Aorta (tissue), 5 donors: ENCODE measurements around the gene CCDC59. TPM values are rescaled to one million over a fixed set of nuclear protein-coding genes. Genes with fewer than 3 reads are reported as not detected.

Experiments
- ATAC-seq: fragments of 200-7000 bp; cut with Tn5 transposase; one replicate; pipeline ENCODE4 v1.9.1; 2022; ENCODE audit warnings: moderate library complexity; ENCODE audit not compliant: low FRiP score
- DNase-seq, 2 donors: peaks; one replicate each; pipeline ENCODE4 v3.0.0-alpha.2; 2020
- H3K27ac ChIP-seq, 2 donors: one replicate each; pipeline ENCODE4 v1.5.1; 2013; ENCODE audit warnings: low read length in 2 of 2, mild to moderate bottlenecking in 2 of 2, moderate library complexity in 2 of 2, control low read depth in 1 of 2, inconsistent platforms in 1 of 2, low read depth in 1 of 2
- H3K27me3 ChIP-seq, 2 donors: one replicate each; pipeline ENCODE4 v1.6.1; 2013; ENCODE audit warnings: control low read depth in 1 of 2, low read length in 1 of 2, mild to moderate bottlenecking in 1 of 2, moderate library complexity in 1 of 2; ENCODE audit not compliant: insufficient read depth in 2 of 2, control insufficient read depth in 1 of 2
- H3K36me3 ChIP-seq, 2 donors: one replicate each; pipeline ENCODE4 v1.6.1; 2013; ENCODE audit warnings: control low read depth in 1 of 2, low read length in 1 of 2, mild to moderate bottlenecking in 1 of 2; ENCODE audit not compliant: insufficient read depth in 2 of 2, control insufficient read depth in 1 of 2
- H3K4me1 ChIP-seq, 2 donors: one replicate each; pipeline ENCODE4 v1.6.1; 2013; ENCODE audit warnings: low read length in 2 of 2, control low read depth in 1 of 2, mild to moderate bottlenecking in 1 of 2, moderate library complexity in 1 of 2; ENCODE audit not compliant: insufficient read depth in 2 of 2, control insufficient read depth in 1 of 2
- H3K4me3 ChIP-seq, 2 donors: one replicate each; pipeline ENCODE4 v1.5.1; 2013; ENCODE audit warnings: low read length in 2 of 2, control low read depth in 1 of 2, mild to moderate bottlenecking in 1 of 2
- H3K9me3 ChIP-seq: one replicate; pipeline ENCODE4 v1.6.1; 2013; ENCODE audit warnings: mild to moderate bottlenecking, low read length; ENCODE audit not compliant: control insufficient read depth
- WGBS, 2 donors: extraction: QIAGEN DNeasy Blood & Tissue Kit; methylation state at CpG; one replicate each; pipeline ENCODE4 v1.1.7; 2013; 5-methylcytosine and 5-hydroxymethylcytosine counted together
- intact Hi-C, 2 donors: fragments of 100-400 bp; cut with DNase I; formaldehyde crosslinking; loops; one replicate each; pipeline versions ENCODE4 v1.14.2 to v1.15.0; 2022
- polyA plus RNA-seq, 2 donors: library from polyadenylated mRNA; stranded (reverse); fragments of 200-250 nt; gene quantifications; one replicate each; pipeline ENCODE4 v1.2.3, GENCODE V29; 2013
- total RNA-seq, 2 donors: library from RNA; stranded (reverse); fragmentation: NEBNext Ultra II Directional; extraction: Animal tissue kit (Norgen Biotek cat#: 25700); gene quantifications; one replicate each; pipeline ENCODE4 v1.2.1, GENCODE V29; 2021
- donor health status: healthy with polysubstance abuse.
- donor health status: Bipolar disorder and iron deficiency.
- donor health status: DM: no; HTN: no; CAD: no.
- donor health status: DM: no; HTN: no; CAD: no.
- donor health status: DM: yes; HTN: yes; CAD: no.

Gene CCDC59
- total and polyA plus RNA-seq, 4 donors = 21.0 to 46.1 (median 31.9) TPM

DNA sequence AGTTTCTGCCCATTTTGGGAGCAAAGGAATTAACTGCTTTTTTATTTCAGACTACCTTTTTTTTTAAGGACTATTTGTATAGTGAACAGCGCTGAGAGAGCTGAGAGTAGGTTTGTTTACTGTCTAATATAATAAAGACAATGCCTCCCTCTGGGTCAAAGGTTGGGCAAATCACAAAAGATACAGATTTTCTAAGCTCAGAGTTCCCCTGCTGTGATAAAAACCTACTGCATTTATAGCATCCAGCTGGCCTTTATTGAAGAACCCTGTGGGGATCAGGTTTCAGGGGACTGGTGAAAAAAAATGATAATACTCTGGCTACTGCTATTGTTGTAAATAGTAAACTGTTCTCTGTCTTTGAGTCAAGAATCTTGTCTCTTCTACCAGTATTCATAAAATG lies 28.7 kb downstream of the CCDC59 start:
- Histone ChIP-seq H3K9me3 (no peaks in the 10 kb centered on the region), H3K27me3 (no peaks in the 10 kb centered on the region), H3K4me1 (no peaks in the 10 kb centered on the region), H3K4me3 (no peak overlapping the region), H3K27ac (no peak overlapping the region), H3K36me3 (no peaks in the 10 kb centered on the region)
- DNase-seq (no peak), ATAC-seq (no peak)
- 34 to 52% methylated on average over 1 of the region's 1 CpG for WGBS, 2 donors
- intact Hi-C loops = loop anchor here in 1 of 2 donors (5.0 kb wide), 1 partner anchor 682 kb away; no protein-coding TSS in a partner anchor

- H3K27me3 ChIP-seq = no peaks in the 10 kb centered on the region
- ATAC-seq = no peak
- DNase-seq = no peak
- intact Hi-C loops = loop anchor here (2.0 to 5.0 kb wide), 2 partner anchors 681 to 683 kb away; no protein-coding TSS in a partner anchor
- H3K9me3 ChIP-seq = no peaks in the 10 kb centered on the region
- H3K4me3 ChIP-seq = no peak overlapping the region
- H3K27ac ChIP-seq = no peak overlapping the region
- H3K36me3 ChIP-seq = no peaks in the 10 kb centered on the region
- WGBS, 2 donors = 17 to 22% methylated on average over 1 of the region's 1 CpG
- no peaks in the 10 kb centered on the region for H3K4me1 ChIP-seq
Measured at GRCh38 chr12:82327861-82328260, 30.3 kb downstream of the CCDC59 start.

DNA sequence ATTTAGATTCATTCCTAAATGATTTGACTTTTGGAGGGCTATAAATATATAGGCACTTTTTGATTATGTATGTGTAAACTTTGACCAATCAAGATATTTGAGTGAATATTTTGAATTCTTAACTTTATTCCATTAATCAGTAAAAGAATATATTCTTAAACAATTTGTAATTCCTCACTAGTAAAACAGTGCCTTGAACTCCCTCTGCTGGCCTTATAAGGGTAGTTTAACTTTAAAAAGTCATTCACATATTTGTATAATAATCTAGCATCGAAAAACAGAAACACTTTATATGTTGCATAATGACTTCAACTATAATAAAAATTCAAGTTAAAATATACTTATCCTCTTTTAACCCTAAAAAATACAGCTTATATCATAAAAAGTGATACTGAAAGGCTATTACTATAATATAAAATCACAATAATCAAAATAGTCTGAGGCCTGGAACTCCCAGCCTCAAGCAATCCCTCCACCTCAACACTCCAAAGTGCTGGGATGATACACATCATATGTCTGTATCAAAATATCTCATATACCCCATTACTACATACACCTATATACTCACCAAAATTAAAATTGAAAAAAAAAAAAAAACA lies 31.2 kb downstream of the CCDC59 start:
- H3K9me3 ChIP-seq = no peaks in the 10 kb centered on the region
- ATAC-seq = no peak
- H3K36me3 ChIP-seq = no peaks in the 10 kb centered on the region
- no peaks in the 10 kb centered on the region for H3K27me3 ChIP-seq
- 2 to 8% methylated on average over 1 of the region's 1 CpG for WGBS, 2 donors
- intact Hi-C loops = loop anchor here (2.0 to 5.0 kb wide), 2 partner anchors 680 to 682 kb away; no protein-coding TSS in a partner anchor
- H3K4me3 ChIP-seq = no peak overlapping the region
- no peaks in the 10 kb centered on the region for H3K4me1 ChIP-seq
- DNase-seq = no peak
- no peak overlapping the region for H3K27ac ChIP-seq

DNA sequence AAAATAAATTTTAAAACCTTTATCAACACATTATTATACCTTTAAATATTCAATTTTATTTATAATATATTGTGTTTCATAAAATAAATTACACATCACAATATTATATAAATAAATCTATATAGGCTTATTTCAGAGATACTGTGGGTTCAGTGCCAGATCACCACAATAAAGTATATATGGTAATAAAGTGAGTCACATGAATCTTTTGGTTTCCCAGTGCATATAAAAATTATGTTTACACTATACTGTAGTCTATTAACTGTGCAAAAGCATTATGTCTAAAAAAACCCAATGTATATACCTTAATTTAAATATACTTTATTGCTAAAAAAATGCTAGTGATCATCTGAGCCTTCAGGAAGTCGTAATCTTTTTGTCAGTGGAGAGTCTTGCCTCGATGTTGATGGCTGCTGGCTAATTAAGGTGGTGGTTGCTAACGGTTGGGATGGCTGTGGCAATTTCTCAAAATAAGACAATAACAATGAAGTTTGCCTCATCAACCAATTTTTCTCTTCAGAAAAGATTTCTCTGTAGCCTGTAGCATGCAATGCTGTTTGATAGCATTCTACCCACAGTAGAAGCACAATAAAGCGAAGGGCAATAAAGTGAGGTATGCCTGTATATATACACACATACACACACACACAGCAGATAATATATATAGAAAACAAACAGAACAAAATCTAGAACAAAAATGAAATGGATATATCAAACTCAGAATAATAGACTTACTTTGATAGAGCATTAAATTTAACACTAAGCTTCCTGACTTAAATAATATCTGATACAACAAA lies 32.4 kb downstream of the CCDC59 start:
- WGBS, 2 donors = 71 to 73% methylated on average over 4 of the region's 4 CpGs
- H3K27me3 ChIP-seq = no peaks in the 10 kb centered on the region
- no peak overlapping the region for H3K4me3 ChIP-seq
- DNase-seq = no peak
- no peaks in the 10 kb centered on the region for H3K4me1 ChIP-seq
- no peaks in the 10 kb centered on the region for H3K36me3 ChIP-seq
- ATAC-seq = no peak
- H3K9me3 ChIP-seq = no peaks in the 10 kb centered on the region
- intact Hi-C loops = loop anchor here (2.0 to 5.0 kb wide), 2 partner anchors 678 to 681 kb away; no protein-coding TSS in a partner anchor
- no peak overlapping the region for H3K27ac ChIP-seq

DNA sequence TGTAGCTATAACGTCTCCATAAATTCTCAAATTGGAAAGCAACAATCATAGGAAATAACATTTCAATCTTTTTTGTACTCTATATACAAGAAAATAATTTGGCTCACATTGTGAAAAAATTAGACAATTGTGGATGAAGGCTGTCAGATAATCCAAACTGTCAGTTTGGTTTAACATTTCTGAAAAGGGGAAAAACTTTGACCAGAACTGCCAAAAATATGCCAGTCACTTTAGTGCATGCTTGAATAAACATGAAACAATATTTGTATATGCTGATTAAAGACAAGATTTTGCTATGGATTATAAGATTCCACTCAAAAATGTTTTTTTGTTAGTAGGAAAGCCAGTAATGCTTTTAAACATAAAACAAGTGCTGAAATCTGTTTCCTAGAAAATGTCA lies 38.9 kb downstream of the CCDC59 start:
- no peak overlapping the region for H3K4me3 ChIP-seq
- 49 to 53% methylated on average over 1 of the region's 1 CpG for WGBS, 2 donors
- no peaks in the 10 kb centered on the region for H3K4me1 ChIP-seq
- DNase-seq (no peak), ATAC-seq (no peak)
- peaks cover 2% of the 10 kb centered on the region for H3K9me3 ChIP-seq
- no peaks in the 10 kb centered on the region for H3K27me3 ChIP-seq
- intact Hi-C loops = no loop called here
- H3K27ac ChIP-seq = no peak overlapping the region
- no peaks in the 10 kb centered on the region for H3K36me3 ChIP-seq

- H3K9me3 ChIP-seq = peaks cover 2% of the 10 kb centered on the region
- intact Hi-C loops = no loop called here
- 51 to 56% methylated on average over 8 of the region's 8 CpGs for WGBS, 2 donors
- no peak for DNase-seq
- H3K27me3 ChIP-seq = no peaks in the 10 kb centered on the region
- no peaks in the 10 kb centered on the region for H3K36me3 ChIP-seq
- H3K4me3 ChIP-seq = no peak overlapping the region
- H3K27ac ChIP-seq = no peak overlapping the region
- no peaks in the 10 kb centered on the region for H3K4me1 ChIP-seq
- ATAC-seq = no peak
Measured at GRCh38 chr12:82314406-82314892, 43.7 kb downstream of the CCDC59 start.

Other genes with a start within 250 kb of the CCDC59 start
- 10 to 100 TPM; 14.0 to 22.2 TPM for gene METTL25, start 142 bp upstream of the CCDC59 start, total RNA-seq
- 1 to 10 TPM; 4.4 to 4.5 TPM for gene METTL25, start 142 bp upstream of the CCDC59 start, polyA plus RNA-seq